HG02870 (cell line): ENCODE measurements around the gene UXS1.
"Not testable (repeated sequence)": the region's sequence is repeated elsewhere in the genome, so short reads cannot be mapped to it uniquely, and the experiment has no call there.

Source experiments
- ATAC-seq: cut with Tn5 transposase; IDR thresholded peaks from one replicate; pipeline ENCODE4 v1.9.1; 2021; ENCODE audit warnings: mild to moderate bottlenecking, moderate library complexity; ENCODE audit not compliant: unreplicated experiment

UXS1 gene

GRCh38 chr2:106137731-106138521 is 56.2 kb downstream of the UXS1 start:
- no peak for ATAC-seq

DNA sequence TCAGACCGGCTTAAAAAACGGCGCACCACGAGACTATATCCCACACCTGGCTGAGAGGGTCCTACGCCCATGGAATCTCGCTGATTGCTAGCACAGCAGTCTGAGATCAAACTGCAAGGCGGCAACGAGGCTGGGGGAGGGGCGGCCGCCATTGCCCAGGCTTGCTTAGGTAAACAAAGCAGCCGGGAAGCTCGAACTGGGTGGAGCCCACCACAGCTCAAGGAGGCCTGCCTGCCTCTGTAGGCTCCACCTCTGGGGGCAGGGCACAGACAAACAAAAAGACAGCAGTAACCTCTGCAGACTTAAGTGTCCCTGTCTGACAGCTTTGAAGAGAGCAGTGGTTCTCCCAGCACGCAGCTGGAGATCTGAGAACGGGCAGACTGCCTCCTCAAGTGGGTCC is 62.9 kb downstream of the UXS1 start:
- not testable (repeated sequence) for ATAC-seq

- no peak for ATAC-seq
Observed at GRCh38 chr2:106130251-106130998, 63.7 kb downstream of the UXS1 start.

- no peak for ATAC-seq
Observed at GRCh38 chr2:106129592-106129991, 64.5 kb downstream of the UXS1 start.

DNA sequence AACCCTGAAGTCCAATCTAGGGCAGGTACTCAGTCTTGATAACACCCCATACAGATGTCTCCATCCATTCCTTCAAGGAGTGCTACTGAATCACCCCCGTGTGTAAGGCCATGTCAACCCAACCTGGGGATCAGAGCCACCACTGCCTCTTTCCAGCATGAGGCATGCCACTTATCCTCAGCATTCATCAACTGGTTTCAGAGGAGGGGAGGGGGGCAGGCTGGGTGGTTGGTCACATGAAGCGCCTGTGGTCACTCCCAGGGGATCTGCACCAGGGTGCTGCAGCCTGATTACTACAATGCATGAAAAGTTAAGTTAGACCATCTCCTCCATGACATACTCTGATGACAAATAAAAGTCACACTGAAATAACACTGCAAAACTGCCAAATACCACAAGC is 65.0 kb downstream of the UXS1 start:
- ATAC-seq: no peak

GRCh38 chr2:106127776-106128268 is 66.3 kb downstream of the UXS1 start:
- no peak for ATAC-seq

- ATAC-seq: no peak
Observed at GRCh38 chr2:106127282-106127771, 66.8 kb downstream of the UXS1 start.

DNA sequence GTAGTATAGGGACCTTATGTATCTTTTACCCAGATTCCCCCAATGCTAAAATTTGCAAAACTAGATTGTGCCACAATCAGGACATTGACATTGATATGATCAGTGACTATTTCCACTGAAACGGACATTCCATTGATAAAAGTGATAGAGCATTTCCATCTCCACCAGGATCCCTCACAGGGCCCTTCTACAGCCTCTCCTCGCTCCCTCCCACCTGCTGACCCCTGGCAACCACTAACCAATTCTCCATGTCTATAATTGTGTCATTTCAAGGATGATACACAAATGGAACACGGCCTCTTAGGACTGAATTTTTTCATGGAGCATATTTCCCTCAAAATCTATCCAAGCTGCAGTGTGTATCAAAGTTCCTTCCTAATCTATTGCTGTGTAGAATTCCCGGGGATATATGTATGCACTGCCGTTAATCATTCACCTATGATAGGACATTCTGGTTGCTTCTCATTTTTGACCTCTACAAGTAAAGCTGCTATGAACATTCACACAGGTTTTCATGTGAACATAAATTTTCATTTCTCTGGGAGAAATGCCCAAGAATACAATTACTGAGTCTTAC is 67.3 kb downstream of the UXS1 start:
- ATAC-seq: no peak

DNA sequence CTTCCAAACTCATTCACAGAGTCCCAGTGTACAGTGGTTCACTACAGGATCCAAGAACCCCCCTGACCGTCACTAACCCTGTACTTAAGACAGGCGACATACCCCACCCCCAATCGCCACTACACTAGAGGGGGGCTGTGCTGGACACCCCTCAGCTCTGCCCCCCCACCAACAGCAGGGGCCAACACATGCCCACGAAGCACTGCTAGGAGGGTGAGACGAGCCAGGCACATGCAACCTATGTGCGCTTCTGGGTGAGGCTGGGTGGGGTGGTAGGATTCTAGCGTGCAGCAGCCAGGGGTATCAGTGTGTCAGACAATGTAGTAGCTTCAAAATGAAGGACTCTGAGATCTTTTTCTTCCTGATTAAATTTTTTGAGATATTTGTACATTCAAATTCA is 67.8 kb downstream of the UXS1 start:
- ATAC-seq: no peak

GRCh38 chr2:106124905-106125549 is 69.1 kb downstream of the UXS1 start:
- ATAC-seq: no peak

DNA sequence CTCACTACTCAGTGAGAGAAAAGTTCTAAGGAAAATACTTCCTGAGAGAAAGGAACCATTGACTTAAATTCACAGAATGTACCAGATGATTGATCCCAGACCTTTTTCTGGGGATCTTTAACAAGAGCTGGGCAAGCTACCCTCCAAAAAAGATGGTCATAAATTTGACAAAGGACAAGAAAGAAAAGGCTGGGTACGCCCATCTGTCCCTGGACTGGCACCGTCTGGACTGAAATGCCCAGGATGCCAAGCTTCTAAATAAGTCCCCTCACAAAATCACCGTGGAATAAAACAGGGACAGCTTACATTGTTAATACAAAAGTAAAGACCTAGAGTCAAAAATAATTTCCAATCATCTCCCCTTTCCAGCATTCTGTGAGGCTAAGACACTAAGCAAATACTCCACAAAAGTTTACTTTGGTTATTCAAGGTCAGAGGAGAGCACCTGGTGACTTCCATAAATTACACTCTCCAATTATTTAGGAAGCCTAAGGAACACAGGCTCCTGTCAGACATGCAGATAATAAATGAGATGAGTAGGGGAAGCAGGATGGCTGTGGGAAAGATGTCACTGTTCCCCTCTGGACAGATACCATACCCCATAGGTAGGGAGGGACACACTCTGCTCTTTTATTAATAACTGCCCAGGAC is 69.9 kb downstream of the UXS1 start:
- ATAC-seq: no peak

DNA sequence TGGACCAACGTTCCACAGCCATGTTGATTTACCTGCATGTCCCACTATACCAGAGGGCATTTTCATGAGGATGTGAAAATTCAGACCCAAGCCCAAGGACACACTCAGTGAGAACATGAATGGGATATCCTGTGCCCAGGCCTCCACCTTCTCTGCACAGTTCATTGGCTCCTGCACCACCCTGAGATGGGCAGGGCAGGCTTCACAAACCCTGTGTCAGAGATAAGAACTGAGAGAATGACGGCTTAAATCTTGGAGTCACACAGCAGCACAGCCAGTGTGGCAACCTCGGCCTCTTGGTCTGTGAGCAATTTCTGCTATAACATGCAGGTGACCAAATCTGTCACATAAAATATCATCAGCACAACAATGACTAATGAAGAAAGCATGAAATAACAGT is 71.9 kb downstream of the UXS1 start:
- no peak for ATAC-seq

DNA sequence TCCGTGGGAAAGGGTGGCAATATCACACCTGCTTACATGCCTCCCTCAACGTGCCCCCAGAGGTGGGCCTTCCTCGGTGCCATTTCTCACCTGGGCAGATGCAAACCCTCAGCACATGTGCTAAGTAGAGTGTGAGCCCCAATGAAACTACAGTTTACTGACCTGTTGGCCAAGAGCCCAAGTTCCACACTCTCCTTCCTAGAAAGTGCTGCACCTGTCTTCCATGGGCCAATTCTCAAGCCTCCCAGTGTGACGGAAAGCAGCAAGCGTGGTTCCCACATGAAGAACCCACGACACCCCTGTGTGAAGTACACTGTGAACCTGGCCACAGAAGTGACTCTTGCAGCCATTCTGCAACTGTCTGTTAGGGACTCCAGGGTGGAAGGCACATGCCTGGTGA is 73.7 kb downstream of the UXS1 start:
- ATAC-seq: no peak

GRCh38 chr2:106119074-106119473 is 75.0 kb downstream of the UXS1 start:
- no peak for ATAC-seq

DNA sequence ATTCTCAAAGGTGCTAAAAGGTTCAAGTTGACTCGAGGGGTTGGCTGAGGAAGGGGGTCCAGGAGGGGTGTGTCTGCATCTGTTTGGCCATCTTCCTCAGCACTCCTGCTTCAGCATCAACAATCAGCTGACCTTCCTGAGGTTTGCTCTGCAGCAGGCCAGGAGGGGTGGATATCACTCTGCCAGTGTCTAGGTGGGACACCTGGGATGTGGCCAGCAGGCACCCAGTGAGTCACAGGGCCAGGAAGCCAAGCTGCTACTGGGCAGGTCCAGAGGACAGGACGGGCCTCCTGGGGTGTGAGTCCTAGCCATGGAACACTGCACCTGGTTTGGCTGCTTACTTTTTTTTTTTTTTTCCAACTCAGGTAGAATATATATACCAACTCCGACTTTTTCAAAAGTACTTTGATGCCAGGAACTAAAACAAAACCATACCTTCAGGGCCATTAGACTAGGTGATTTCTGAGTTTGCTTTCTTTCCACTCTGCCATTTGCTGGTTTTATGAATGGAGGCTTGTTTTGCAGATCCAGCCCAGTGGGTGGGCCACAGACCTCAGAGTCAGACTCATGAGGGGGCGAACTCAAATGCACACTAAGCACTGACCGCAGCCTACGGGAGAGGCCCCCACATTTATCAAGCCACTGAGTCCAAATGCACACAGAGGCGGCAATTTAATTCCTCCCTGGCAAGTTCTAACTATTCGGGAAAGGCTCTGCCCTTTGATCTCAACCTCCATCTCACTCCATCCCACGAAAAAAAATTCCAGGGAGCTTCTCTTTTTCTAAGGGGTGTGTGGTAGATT is 76.0 kb downstream of the UXS1 start:
- ATAC-seq: no peak

DNA sequence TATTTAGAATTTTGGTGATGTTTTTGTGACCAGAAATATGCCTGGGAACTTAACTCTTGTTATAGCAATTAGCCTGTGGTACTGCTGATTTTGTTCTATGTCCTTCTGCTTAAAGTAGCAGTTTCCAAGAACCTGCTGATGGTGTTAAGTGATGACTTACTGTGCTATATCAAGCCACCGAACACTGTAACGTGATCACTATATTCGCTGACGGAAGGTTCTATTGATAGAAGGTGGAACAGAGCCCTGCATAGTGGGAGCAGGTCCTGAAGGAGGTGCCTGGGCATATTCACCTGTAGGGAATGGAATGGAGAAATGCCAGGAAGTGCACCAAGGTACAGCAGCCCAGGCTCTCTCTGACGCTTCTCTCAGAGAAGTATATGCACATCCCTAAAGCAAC is 76.8 kb downstream of the UXS1 start:
- no peak for ATAC-seq

GRCh38 chr2:106116248-106116647 is 77.9 kb downstream of the UXS1 start:
- no peak for ATAC-seq

- ATAC-seq: no peak
Observed at GRCh38 chr2:106115665-106116064, 78.4 kb downstream of the UXS1 start.

GRCh38 chr2:106115250-106115649 is 78.9 kb downstream of the UXS1 start:
- peak; percentile 69 for ATAC-seq

DNA sequence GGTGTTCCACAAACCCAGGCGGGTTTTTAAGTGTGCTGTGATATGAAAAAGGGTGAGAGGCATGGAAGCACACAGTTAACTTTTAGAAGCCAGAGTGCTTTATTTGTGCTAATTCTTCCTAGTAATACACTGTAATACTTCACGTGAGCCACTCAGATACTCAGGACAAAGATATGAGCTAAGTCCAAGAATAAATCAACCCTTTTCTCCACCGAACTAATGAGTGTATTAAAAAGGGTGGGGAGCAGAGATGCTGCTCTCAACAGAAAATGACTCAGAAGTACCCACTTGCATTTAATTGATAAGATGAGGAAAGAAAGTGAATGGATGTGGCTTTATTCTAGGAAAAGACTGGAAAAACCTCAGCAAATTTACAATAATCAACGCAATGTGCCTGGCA is 79.9 kb downstream of the UXS1 start:
- ATAC-seq: no peak
